ENCODE data around the gene MFRP. TPM values are rescaled to one million over a fixed set of nuclear protein-coding genes. Genes with fewer than 3 reads are reported as not detected.

Gene MFRP
- total RNA-seq, 1 donor from 2014 or later, result not detected

- H3K27ac ChIP-seq, result no peak overlapping the region
- no peaks in the 10 kb centered on the region for H3K9me3 ChIP-seq
- no peak overlapping the region for H3K4me3 ChIP-seq
- no peaks in the 10 kb centered on the region for H3K27me3 ChIP-seq
- no peak for TF ChIP-seq CTCF (IDR thresholded peaks at IDR 0.05)
- no peaks in the 10 kb centered on the region for H3K36me3 ChIP-seq
- DNase-seq (peak; percentile 21), ATAC-seq (no peak)
- peaks cover 36% of the 10 kb centered on the region for H3K4me1 ChIP-seq
- intact Hi-C loops (cut with DNase I), result no loop called here
Measured at GRCh38 chr11:119371067-119371601, 24.6 kb upstream of the MFRP start.

GRCh38 chr11:119370486-119371046 is 24.1 kb upstream of the MFRP start:
- Histone ChIP-seq H3K36me3 (no peaks in the 10 kb centered on the region), H3K9me3 (no peaks in the 10 kb centered on the region), H3K4me1 (peaks cover 31% of the 10 kb centered on the region), H3K4me3 (no peak overlapping the region), H3K27me3 (no peaks in the 10 kb centered on the region), H3K27ac (no peak overlapping the region)
- DNase-seq (peak; percentile 66), ATAC-seq (peak; percentile 15)
- no peak for TF ChIP-seq CTCF (IDR thresholded peaks at IDR 0.05)
- intact Hi-C loops (cut with DNase I), result no loop called here

- no peak for TF ChIP-seq CTCF (IDR thresholded peaks at IDR 0.05)
- ATAC-seq (no peak), DNase-seq (peak; percentile 53)
- H3K9me3 ChIP-seq, result no peaks in the 10 kb centered on the region
- H3K4me1 ChIP-seq, result peaks cover 28% of the 10 kb centered on the region
- no peak overlapping the region for H3K4me3 ChIP-seq
- no peaks in the 10 kb centered on the region for H3K36me3 ChIP-seq
- intact Hi-C loops (cut with DNase I), result no loop called here
- H3K27ac ChIP-seq, result no peak overlapping the region
- no peaks in the 10 kb centered on the region for H3K27me3 ChIP-seq
Measured at GRCh38 chr11:119369132-119369925, 22.8 kb upstream of the MFRP start.

- intact Hi-C loops (cut with DNase I), result no loop called here
- no peak for TF ChIP-seq CTCF (IDR thresholded peaks at IDR 0.05)
- H3K27ac ChIP-seq, result peak overlapping the region; percentile 17
- DNase-seq, result peak; percentile 77
- ATAC-seq, result peak; percentile 16
- no peaks in the 10 kb centered on the region for H3K9me3 ChIP-seq
- no peaks in the 10 kb centered on the region for H3K36me3 ChIP-seq
- no peak overlapping the region for H3K4me3 ChIP-seq
- no peaks in the 10 kb centered on the region for H3K27me3 ChIP-seq
- peaks cover 32% of the 10 kb centered on the region for H3K4me1 ChIP-seq
Measured at GRCh38 chr11:119368121-119369034, 21.9 kb upstream of the MFRP start.

GRCh38 chr11:119367661-119368120 is 21.2 kb upstream of the MFRP start:
- peak; percentile 37 for DNase-seq
- H3K4me1 ChIP-seq, result peaks cover 39% of the 10 kb centered on the region
- no peak overlapping the region for H3K27ac ChIP-seq
- no peaks in the 10 kb centered on the region for H3K36me3 ChIP-seq
- TF ChIP-seq CTCF (IDR thresholded peaks at IDR 0.05), result no peak
- no peaks in the 10 kb centered on the region for H3K27me3 ChIP-seq
- intact Hi-C loops (cut with DNase I), result no loop called here
- ATAC-seq, result peak; percentile 3
- no peak overlapping the region for H3K4me3 ChIP-seq
- no peaks in the 10 kb centered on the region for H3K9me3 ChIP-seq

All from upper lobe of right lung (tissue), 1 donor.